D341Med (cell line): ENCODE results near the gene POLN.

Source experiments
- DNase-seq: peaks from one replicate; pipeline ENCODE4 v3.0.0; 2012; ENCODE audit warnings: low spot score

POLN gene

GRCh38 chr4:2262145-2262943 lies 20.4 kb upstream of the POLN start:
- peak; percentile 99 for DNase-seq

- DNase-seq = no peak
Measured at GRCh38 chr4:2261853-2262144, 19.9 kb upstream of the POLN start, which contains the start of gene MXD4. Gene MXD4 (minus strand): TSS chr4:2262109. CDS start chr4:2261980, 129 bp downstream.

- peak; percentile 91 for DNase-seq
Measured at GRCh38 chr4:2261110-2261852, 19.4 kb upstream of the POLN start.

- no peak for DNase-seq
Measured at GRCh38 chr4:2260344-2261109, 18.6 kb upstream of the POLN start.

GRCh38 chr4:2259541-2260343 lies 17.8 kb upstream of the POLN start:
- no peak for DNase-seq

GRCh38 chr4:2259036-2259540 lies 17.2 kb upstream of the POLN start:
- no peak for DNase-seq

GRCh38 chr4:2258091-2259035 lies 16.4 kb upstream of the POLN start:
- no peak for DNase-seq

- peak; percentile 11 for DNase-seq
Measured at GRCh38 chr4:2257361-2258081, 15.6 kb upstream of the POLN start.

- DNase-seq = peak; percentile 16
Measured at GRCh38 chr4:2256781-2257191, 14.9 kb upstream of the POLN start.

GRCh38 chr4:2256156-2256731 lies 14.3 kb upstream of the POLN start:
- peak; percentile 14 for DNase-seq

GRCh38 chr4:2255501-2256155 lies 13.7 kb upstream of the POLN start:
- DNase-seq = peak; percentile 23

GRCh38 chr4:2254665-2255500 lies 13.0 kb upstream of the POLN start:
- peak; percentile 12 for DNase-seq

- peak; percentile 22 for DNase-seq
Measured at GRCh38 chr4:2253160-2254084, 11.5 kb upstream of the POLN start.

- DNase-seq = no peak
Measured at GRCh38 chr4:2252530-2253091, 10.7 kb upstream of the POLN start.

GRCh38 chr4:2251795-2252529 lies 10.0 kb upstream of the POLN start:
- DNase-seq = peak; percentile 29
